Neural crest cell (in vitro differentiated cells): ENCODE data around the gene LMX1B. TPM values are rescaled to one million over a fixed set of nuclear protein-coding genes. Genes with fewer than 3 reads are reported as not detected.
A peak's percentile ranks its signal among the peaks of the same experiment; 100 is the strongest.

Source experiments
- DNase-seq: peaks from one replicate; pipeline ENCODE4 v3.0.0; 2021; ENCODE audit warnings: low read depth, mixed read lengths, low spot score
- H3K27ac Mint-ChIP-seq: one replicate; pipeline ENCODE4 v1.8.0; 2021; ENCODE audit warnings: mild to moderate bottlenecking, mixed read lengths; ENCODE audit not compliant: unreplicated experiment
- H3K27me3 Mint-ChIP-seq: 2 replicates; pipeline ENCODE4 v1.8.0; 2021; ENCODE audit warnings: low read depth, mild to moderate bottlenecking, mixed read lengths
- H3K36me3 Mint-ChIP-seq: 2 replicates; pipeline ENCODE4 v1.8.0; 2021; ENCODE audit warnings: low read depth, mild to moderate bottlenecking, mixed read lengths
- H3K4me1 Mint-ChIP-seq: 2 replicates; pipeline ENCODE4 v1.8.0; 2021; ENCODE audit warnings: mixed read lengths
- H3K4me3 Mint-ChIP-seq: one replicate; pipeline ENCODE4 v1.8.0; 2021; ENCODE audit warnings: mild to moderate bottlenecking, mixed read lengths
- H3K9me3 Mint-ChIP-seq: 2 replicates; pipeline ENCODE4 v1.8.0; 2021; ENCODE audit warnings: mixed read lengths
- CTCF ChIP-seq: fragments of 200-600 bp; sonication (generic); conservative IDR thresholded peaks from 2 replicates; pipeline ENCODE4 v1.5.0; 2021; ENCODE audit warnings: antibody characterized with exemption, mild to moderate bottlenecking
- total RNA-seq: library from RNA; stranded (reverse); gene quantifications from 2 replicates; pipeline ENCODE4 v1.2.1, GENCODE V29; 2021

Gene LMX1B
- total RNA-seq, 1 donor from 2014 or later, result 10.5 TPM

DNA sequence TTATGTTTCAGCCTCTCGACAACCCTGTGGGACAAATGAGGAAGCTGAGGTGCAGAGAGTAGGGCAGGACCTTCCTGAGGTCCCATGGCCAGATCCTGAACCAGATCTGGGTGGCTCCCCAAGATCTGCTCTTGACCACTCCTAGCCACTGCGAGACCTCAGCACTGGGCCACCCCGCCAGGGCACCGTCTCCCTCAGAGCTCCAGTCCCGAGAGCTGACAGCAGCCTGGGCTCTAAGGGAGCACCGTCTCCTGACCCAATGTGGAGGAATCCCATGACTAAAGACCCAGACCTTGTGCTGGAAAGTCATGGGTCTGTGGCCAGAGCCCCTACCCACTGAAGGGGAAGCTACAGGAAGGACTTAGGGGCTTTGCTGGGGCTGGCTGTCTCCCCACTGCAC, 4.5 kb upstream of the LMX1B start:
- H3K27me3 Mint-ChIP-seq, result peaks cover 78% of the 10 kb centered on the region
- TF ChIP-seq CTCF, result no peak
- DNase-seq, result no peak
- H3K9me3 Mint-ChIP-seq, result no peaks in the 10 kb centered on the region
- no peak overlapping the region for H3K27ac Mint-ChIP-seq
- H3K4me1 Mint-ChIP-seq, result peaks cover 18% of the 10 kb centered on the region
- no peak overlapping the region for H3K4me3 Mint-ChIP-seq
- H3K36me3 Mint-ChIP-seq, result no peaks in the 10 kb centered on the region

DNA sequence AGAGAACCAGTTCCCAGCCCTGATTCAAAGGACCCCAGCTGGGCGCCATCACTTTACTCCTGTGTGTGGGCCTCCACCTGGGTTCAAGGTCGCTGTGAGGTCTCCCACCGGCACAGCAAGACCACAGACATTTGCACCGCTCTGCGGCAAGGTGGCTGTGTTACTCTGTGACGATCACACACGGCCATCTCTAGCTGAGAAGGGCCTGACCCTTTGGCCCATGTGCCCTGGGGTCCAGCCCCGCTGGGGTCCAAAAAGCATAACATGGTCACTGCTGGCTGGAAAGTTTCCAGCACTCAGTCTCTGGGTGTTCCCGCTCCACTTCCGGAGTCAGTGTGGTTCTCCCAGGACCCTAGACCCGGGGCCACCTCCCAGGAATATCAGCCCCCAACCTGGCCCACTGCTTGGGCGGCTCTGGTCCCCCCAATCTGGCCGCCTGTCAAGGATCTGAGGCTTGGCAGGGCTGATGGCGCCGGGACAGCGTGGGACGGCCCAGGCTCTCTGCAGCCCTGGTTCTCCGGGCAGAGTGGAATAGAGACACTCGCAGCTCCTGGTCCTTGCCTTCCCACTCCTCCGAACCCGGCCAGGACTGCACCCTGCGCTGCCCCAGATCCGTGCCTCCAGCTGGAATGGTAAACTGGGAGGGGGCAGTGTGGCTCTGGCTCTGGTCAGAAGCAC, 3.9 kb upstream of the LMX1B start:
- Mint-ChIP-seq H3K4me3 (no peak overlapping the region), H3K4me1 (peaks cover 21% of the 10 kb centered on the region)

DNA sequence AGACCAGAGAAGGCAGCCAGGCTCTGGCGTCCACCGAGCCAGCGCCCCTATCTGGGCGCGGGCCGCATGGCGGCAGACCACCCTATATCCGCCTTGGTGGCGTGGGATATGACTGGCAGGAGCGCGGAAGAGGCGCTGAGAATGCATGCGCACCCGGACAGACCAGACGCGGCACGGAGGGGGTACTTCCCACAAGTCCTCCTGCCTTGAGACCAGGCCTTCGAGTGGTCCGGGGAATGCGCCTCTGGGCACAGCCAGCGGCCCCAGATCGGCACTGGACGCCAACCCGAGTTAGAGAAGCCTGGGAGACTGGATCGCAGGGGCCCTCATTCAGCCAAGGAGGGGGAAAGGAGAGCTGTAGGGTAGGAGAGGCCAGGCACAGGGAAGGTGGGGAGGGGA, 2.5 kb upstream of the LMX1B start:
- no peaks in the 10 kb centered on the region for H3K9me3 Mint-ChIP-seq
- no peak for DNase-seq
- H3K27ac Mint-ChIP-seq, result no peak overlapping the region
- no peaks in the 10 kb centered on the region for H3K36me3 Mint-ChIP-seq
- peaks cover 91% of the 10 kb centered on the region for H3K27me3 Mint-ChIP-seq
- TF ChIP-seq CTCF, result no peak
- H3K4me1 Mint-ChIP-seq, result peaks cover 18% of the 10 kb centered on the region
- peak overlapping the region; percentile 56 for H3K4me3 Mint-ChIP-seq

More for the DNA sequence above, 3.9 kb upstream of the LMX1B start:
- H3K27me3 Mint-ChIP-seq, result peaks cover 82% of the 10 kb centered on the region
- H3K27ac Mint-ChIP-seq, result no peak overlapping the region
- DNase-seq, result no peak
- TF ChIP-seq CTCF, result no peak
- H3K9me3 Mint-ChIP-seq, result no peaks in the 10 kb centered on the region
- H3K36me3 Mint-ChIP-seq, result no peaks in the 10 kb centered on the region

DNA sequence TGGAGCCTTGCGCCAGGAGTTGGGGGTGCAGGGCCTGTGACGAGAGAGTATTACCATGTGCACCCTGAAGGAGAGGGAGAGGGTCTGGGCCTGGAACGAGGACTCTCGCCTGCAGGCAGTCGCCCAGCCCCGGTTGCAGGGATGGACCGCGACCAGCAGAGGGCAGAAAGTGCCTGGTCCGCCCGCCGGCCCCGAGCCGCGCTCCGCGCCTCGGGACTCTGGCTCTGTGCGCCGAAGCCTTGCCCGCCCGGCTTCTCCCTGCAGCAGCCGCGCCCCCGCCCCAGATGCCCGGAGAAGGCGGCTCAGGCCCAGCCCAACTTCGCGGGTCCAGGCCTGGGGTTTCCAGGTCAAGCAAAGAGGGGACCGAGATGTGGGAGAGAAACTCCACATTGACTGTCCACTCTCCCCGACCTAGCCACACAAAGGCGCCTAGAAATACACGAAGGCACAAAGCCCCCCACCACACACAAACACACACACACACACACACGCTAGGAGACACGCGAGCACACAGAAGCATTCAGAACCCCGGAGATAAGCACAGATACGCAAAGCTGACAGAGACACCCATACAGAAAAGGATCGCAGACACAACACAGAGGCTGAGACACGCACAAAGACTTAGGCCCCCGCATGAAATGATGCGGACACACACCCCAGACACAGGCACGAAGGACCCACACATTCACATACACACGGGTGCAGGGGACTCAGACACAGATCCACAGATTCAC, 2.0 kb upstream of the LMX1B start:
- H3K27ac Mint-ChIP-seq, result no peak overlapping the region
- peak; percentile 88 for DNase-seq

GRCh38 chr9:126612326-126612812, 1.4 kb upstream of the LMX1B start:
- no peak for TF ChIP-seq CTCF

More for the DNA sequence above, 2.0 kb upstream of the LMX1B start:
- TF ChIP-seq CTCF, result peak; percentile 90
- H3K36me3 Mint-ChIP-seq, result no peaks in the 10 kb centered on the region
- no peaks in the 10 kb centered on the region for H3K9me3 Mint-ChIP-seq
- H3K4me3 Mint-ChIP-seq, result peak overlapping the region; percentile 56
- peaks cover 91% of the 10 kb centered on the region for H3K27me3 Mint-ChIP-seq
- peaks cover 18% of the 10 kb centered on the region for H3K4me1 Mint-ChIP-seq

More at GRCh38 chr9:126612326-126612812, 1.4 kb upstream of the LMX1B start:
- DNase-seq, result no peak
- no peaks in the 10 kb centered on the region for H3K36me3 Mint-ChIP-seq
- no peak overlapping the region for H3K27ac Mint-ChIP-seq
- peak overlapping the region; percentile 56 for H3K4me3 Mint-ChIP-seq
- H3K4me1 Mint-ChIP-seq, result peaks cover 18% of the 10 kb centered on the region
- H3K27me3 Mint-ChIP-seq, result peaks cover 91% of the 10 kb centered on the region
- no peaks in the 10 kb centered on the region for H3K9me3 Mint-ChIP-seq
